Gastrocnemius medialis (tissue), 4 donors: ENCODE data around the gene GSX2. TPM values are rescaled to one million over a fixed set of nuclear protein-coding genes. Genes with fewer than 3 reads are reported as not detected.

Experiments used
- ATAC-seq, 2 donors: fragments of 150-250 bp; one replicate each; pipeline ENCODE4 v1.9.1; 2016
- DNase-seq, 2 donors: peaks; one replicate each; pipeline ENCODE4 v3.0.0-alpha.2; 2019
- H3K27ac ChIP-seq, 4 donors: fragments of 200-600 bp; sonication (generic); 1 replicate in 1 of 4; 2 replicates in 3 of 4; pipeline ENCODE4 v1.5.1; 2016 to 2018; ENCODE audit warnings: mild to moderate bottlenecking in 2 of 4, moderate library complexity in 1 of 4
- H3K27me3 ChIP-seq, 3 donors: fragments of 200-600 bp; sonication (generic) in 2 of 3; 1 replicate in 1 of 3; 2 replicates in 2 of 3; pipeline versions ENCODE4 v1.5.1 to v1.6.0; 2016 to 2019; ENCODE audit warnings: mild to moderate bottlenecking in 1 of 3, moderate library complexity in 1 of 3
- H3K36me3 ChIP-seq, 2 donors: fragments of 200-600 bp; sonication (generic) in 1 of 2; one replicate each; pipeline ENCODE4 v1.5.1; 2017 to 2018
- H3K4me1 ChIP-seq, 2 donors: fragments of 200-600 bp; sonication (generic) in 1 of 2; one replicate each; pipeline ENCODE4 v1.5.1; 2016 to 2017; ENCODE audit warnings: mild to moderate bottlenecking in 2 of 2
- H3K4me3 ChIP-seq, 4 donors: fragments of 200-600 bp; sonication (generic) in 3 of 4; 1 replicate in 1 of 4; 2 replicates in 3 of 4; pipeline ENCODE4 v1.5.1; 2016 to 2019; ENCODE audit warnings: mild to moderate bottlenecking in 2 of 4
- H3K9me3 ChIP-seq, 3 donors: fragments of 200-600 bp; sonication (generic) in 2 of 3; 1 replicate in 1 of 3; 2 replicates in 2 of 3; pipeline ENCODE4 v1.5.1; 2016 to 2019
- POLR2A ChIP-seq, 2 donors: fragments of 450-650 bp; IDR thresholded peaks; one replicate each; pipeline ENCODE4 v1.6.1; 2017; ENCODE audit warnings: antibody characterized with exemption in 2 of 2, mild to moderate bottlenecking in 2 of 2, moderate library complexity in 2 of 2
- in situ Hi-C, 4 donors: fragments of 200-750 bp; cut with MboI; loops; one replicate each; pipeline versions ENCODE4 v1.15.0 to v1.8.0; 2017; ENCODE audit warnings: low sequenced_read_pairs in 4 of 4
- intact Hi-C: fragments of 100-400 bp; cut with DNase I; formaldehyde crosslinking; loops from one replicate; pipeline ENCODE4 v1.15.1; 2023; ENCODE audit warnings: low total_unique reads
- total RNA-seq, 4 donors: library from RNA; depleted of rRNA; stranded (reverse); fragments of >200 nt; gene quantifications; one replicate each; pipeline versions ENCODE4 v1.1.0 to v1.2.3, GENCODE V29; 2016
- TF ChIP-seq, protein P1 (sequence below), 5 experiments: fragments of 450-650 bp in 3 of 5; fragments of 200-600 bp in 2 of 5; sonication (generic) in 2 of 5; IDR thresholded peaks in 4 of 5; conservative IDR thresholded peaks in 1 of 5; 1 replicate in 4 of 5; 2 replicates in 1 of 5; pipeline ENCODE4 v1.5.1; 2016 to 2019; ENCODE audit warnings: antibody characterized with exemption in 5 of 5, mild to moderate bottlenecking in 3 of 5, moderate library complexity in 3 of 5

The GSX2 gene
- total RNA-seq, 4 donors from 2014 or later = not detected

GRCh38 chr4:54056360-54056759 lies 43.6 kb upstream of the GSX2 start:
- no peaks in the 10 kb centered on the region for H3K27me3 ChIP-seq
- intact Hi-C loops (no loop called here), in situ Hi-C loops (no loop called here)
- no peaks in the 10 kb centered on the region for H3K9me3 ChIP-seq
- ATAC-seq (no peak), DNase-seq (no peak)
- no peak for TF ChIP-seq POLR2A (IDR thresholded peaks at IDR 0.05)
- TF ChIP-seq, protein P1, sequence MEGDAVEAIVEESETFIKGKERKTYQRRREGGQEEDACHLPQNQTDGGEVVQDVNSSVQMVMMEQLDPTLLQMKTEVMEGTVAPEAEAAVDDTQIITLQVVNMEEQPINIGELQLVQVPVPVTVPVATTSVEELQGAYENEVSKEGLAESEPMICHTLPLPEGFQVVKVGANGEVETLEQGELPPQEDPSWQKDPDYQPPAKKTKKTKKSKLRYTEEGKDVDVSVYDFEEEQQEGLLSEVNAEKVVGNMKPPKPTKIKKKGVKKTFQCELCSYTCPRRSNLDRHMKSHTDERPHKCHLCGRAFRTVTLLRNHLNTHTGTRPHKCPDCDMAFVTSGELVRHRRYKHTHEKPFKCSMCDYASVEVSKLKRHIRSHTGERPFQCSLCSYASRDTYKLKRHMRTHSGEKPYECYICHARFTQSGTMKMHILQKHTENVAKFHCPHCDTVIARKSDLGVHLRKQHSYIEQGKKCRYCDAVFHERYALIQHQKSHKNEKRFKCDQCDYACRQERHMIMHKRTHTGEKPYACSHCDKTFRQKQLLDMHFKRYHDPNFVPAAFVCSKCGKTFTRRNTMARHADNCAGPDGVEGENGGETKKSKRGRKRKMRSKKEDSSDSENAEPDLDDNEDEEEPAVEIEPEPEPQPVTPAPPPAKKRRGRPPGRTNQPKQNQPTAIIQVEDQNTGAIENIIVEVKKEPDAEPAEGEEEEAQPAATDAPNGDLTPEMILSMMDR (IDR thresholded peaks at IDR 0.05 in 4 of 5, conservative IDR thresholded peaks at IDR 0.05 in 1 of 5) = no peak
- H3K36me3 ChIP-seq = no peaks in the 10 kb centered on the region
- no peak overlapping the region for H3K27ac ChIP-seq
- H3K4me3 ChIP-seq = no peak overlapping the region
- peaks cover 50 to 54% of the 10 kb centered on the region in 2 donors for H3K4me1 ChIP-seq

GRCh38 chr4:54058171-54058570 lies 41.8 kb upstream of the GSX2 start:
- Histone ChIP-seq H3K36me3 (no peaks in the 10 kb centered on the region), H3K27ac (no peak overlapping the region), H3K27me3 (no peaks in the 10 kb centered on the region), H3K4me3 (no peak overlapping the region), H3K9me3 (no peaks in the 10 kb centered on the region), H3K4me1 (peaks cover 58 to 63% of the 10 kb centered on the region in 2 donors)
- in situ Hi-C loops (no loop called here), intact Hi-C loops (no loop called here)
- no peak for DNase-seq
- TF ChIP-seq, protein P1 (IDR thresholded peaks at IDR 0.05 in 4 of 5, conservative IDR thresholded peaks at IDR 0.05 in 1 of 5) = no peak
- no peak for TF ChIP-seq POLR2A (IDR thresholded peaks at IDR 0.05)
- no peak for ATAC-seq

DNA sequence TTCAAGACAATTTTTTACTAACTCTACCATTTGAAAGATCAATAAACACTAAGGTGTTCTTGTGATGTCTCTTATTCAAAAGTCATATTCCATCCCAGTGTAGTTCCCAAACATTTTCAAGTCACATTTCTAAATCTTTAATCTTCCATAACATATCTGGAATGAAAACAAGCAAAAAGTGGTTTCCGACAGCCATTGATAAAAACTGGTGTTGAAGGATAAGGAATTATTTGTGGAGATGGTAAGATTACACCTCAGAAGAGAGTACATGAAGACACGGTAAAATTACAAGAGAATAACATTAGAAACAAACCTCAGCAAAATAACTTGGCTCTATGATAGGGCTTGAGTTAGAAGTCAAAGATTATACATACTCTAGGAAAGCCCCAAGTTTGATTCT lies 39.8 kb upstream of the GSX2 start:
- ATAC-seq (no peak), DNase-seq (no peak)
- Histone ChIP-seq H3K4me1 (peaks cover 55 to 57% of the 10 kb centered on the region in 2 donors), H3K27ac (no peak overlapping the region), H3K9me3 (no peaks in the 10 kb centered on the region), H3K27me3 (no peaks in the 10 kb centered on the region), H3K36me3 (no peaks in the 10 kb centered on the region), H3K4me3 (no peak overlapping the region)
- in situ Hi-C loops = no loop called here
- intact Hi-C loops = loop anchor here (5.0 to 10.0 kb wide), 4 partner anchors 38 to 1405 kb away; partner anchors contain the start of genes FIP1L1 and USP46
- TF ChIP-seq POLR2A (IDR thresholded peaks at IDR 0.05) = no peak
- TF ChIP-seq, protein P1 (IDR thresholded peaks at IDR 0.05 in 4 of 5, conservative IDR thresholded peaks at IDR 0.05 in 1 of 5) = no peak

- Histone ChIP-seq H3K4me3 (peak overlapping the region in 1 of 4 donors; percentile 89), H3K27me3 (no peaks in the 10 kb centered on the region), H3K36me3 (no peaks in the 10 kb centered on the region), H3K27ac (no peak overlapping the region), H3K4me1 (peaks cover 65% of the 10 kb centered on the region in 2 donors), H3K9me3 (no peaks in the 10 kb centered on the region)
- intact Hi-C loops = loop anchor here (5.0 to 10.0 kb wide), 4 partner anchors 39 to 1406 kb away; partner anchors contain the start of genes FIP1L1 and USP46
- DNase-seq (no peak), ATAC-seq (no peak)
- in situ Hi-C loops = no loop called here
- TF ChIP-seq, protein P1 (IDR thresholded peaks at IDR 0.05 in 4 of 5, conservative IDR thresholded peaks at IDR 0.05 in 1 of 5) = no peak
- TF ChIP-seq POLR2A (IDR thresholded peaks at IDR 0.05) = no peak
Observed at GRCh38 chr4:54061067-54061466, 38.9 kb upstream of the GSX2 start.

- no peaks in the 10 kb centered on the region for H3K27me3 ChIP-seq
- H3K27ac ChIP-seq = no peak overlapping the region
- intact Hi-C loops (loop anchor here (5.0 to 10.0 kb wide), 4 partner anchors 40 to 1407 kb away; partner anchors contain the start of genes FIP1L1 and USP46), in situ Hi-C loops (no loop called here)
- DNase-seq = no peak
- ATAC-seq = no peak
- H3K9me3 ChIP-seq = no peaks in the 10 kb centered on the region
- H3K36me3 ChIP-seq = no peaks in the 10 kb centered on the region
- H3K4me3 ChIP-seq = peak overlapping the region; percentile 15 to 98 (median 91)
- no peak for TF ChIP-seq POLR2A (IDR thresholded peaks at IDR 0.05)
- TF ChIP-seq, protein P1 (IDR thresholded peaks at IDR 0.05 in 4 of 5, conservative IDR thresholded peaks at IDR 0.05 in 1 of 5) = no peak
- peaks cover 59 to 60% of the 10 kb centered on the region in 2 donors for H3K4me1 ChIP-seq
Observed at GRCh38 chr4:54061873-54062272, 38.1 kb upstream of the GSX2 start.
